Neural progenitor cell (in vitro differentiated cells): ENCODE measurements around the gene SUPT4H1. TPM values are rescaled to one million over a fixed set of nuclear protein-coding genes. Genes with fewer than 3 reads are reported as not detected.

Experiments
- DNase-seq: peaks from one replicate; pipeline ENCODE4 v3.0.0-alpha.2; 2016; ENCODE audit warnings: low spot score
- H2AFZ ChIP-seq: fragments of 200-600 bp; sonication (generic); replicated peaks from 2 replicates; pipeline ENCODE4 v1.6.1; 2016; ENCODE audit warnings: antibody characterized with exemption
- H3F3A ChIP-seq: fragments of 200-600 bp; sonication (generic); 2 replicates; pipeline ENCODE4 v1.6.1; 2016; ENCODE audit warnings: antibody characterized with exemption, low read depth
- H3K27ac ChIP-seq: fragments of 200-600 bp; sonication (generic); 2 replicates; pipeline ENCODE4 v1.5.1; 2016; ENCODE audit warnings: mild to moderate bottlenecking
- H3K27me3 ChIP-seq: fragments of 200-600 bp; sonication (generic); 2 replicates; pipeline ENCODE4 v1.6.1; 2016; ENCODE audit warnings: mild to moderate bottlenecking, moderate library complexity
- H3K36me3 ChIP-seq: fragments of 200-600 bp; sonication (generic); 2 replicates; pipeline ENCODE4 v1.5.1; 2016
- H3K4me1 ChIP-seq: fragments of 200-600 bp; sonication (generic); 2 replicates; pipeline ENCODE4 v1.6.1; 2016; ENCODE audit warnings: mixed run types
- H3K4me2 ChIP-seq: fragments of 200-600 bp; sonication (generic); 2 replicates; pipeline ENCODE4 v1.6.1; 2016
- H3K4me3 ChIP-seq: fragments of 200-600 bp; sonication (generic); 2 replicates; pipeline ENCODE4 v1.5.1; 2016
- H3K79me2 ChIP-seq: fragments of 200-600 bp; sonication (generic); 2 replicates; pipeline ENCODE4 v1.6.1; 2016; ENCODE audit warnings: low read depth
- H3K9ac ChIP-seq: fragments of 200-600 bp; sonication (generic); 2 replicates; pipeline ENCODE4 v1.6.1; 2016
- H3K9me3 ChIP-seq: fragments of 200-600 bp; sonication (generic); 2 replicates; pipeline ENCODE4 v1.5.1; 2016; ENCODE audit warnings: low read depth
- H4K20me1 ChIP-seq: fragments of 200-600 bp; sonication (generic); 2 replicates; pipeline ENCODE4 v1.6.1; 2016; ENCODE audit warnings: low read depth
- H3K27ac Mint-ChIP-seq: 3 replicates; pipeline ENCODE4 v1.8.0; 2021; ENCODE audit warnings: mixed read lengths
- H3K27me3 Mint-ChIP-seq: 2 replicates; pipeline ENCODE4 v1.8.0; 2022; ENCODE audit warnings: low read depth, mild to moderate bottlenecking, inconsistent platforms, moderate library complexity, mixed read lengths; ENCODE audit not compliant: insufficient read depth
- H3K36me3 Mint-ChIP-seq: 3 replicates; pipeline ENCODE4 v1.8.0; 2021; ENCODE audit warnings: mixed read lengths
- H3K4me1 Mint-ChIP-seq: 3 replicates; pipeline ENCODE4 v1.8.0; 2021; ENCODE audit warnings: mixed read lengths
- H3K4me3 Mint-ChIP-seq: 3 replicates; pipeline ENCODE4 v1.8.0; 2021; ENCODE audit warnings: mild to moderate bottlenecking, moderate library complexity, mixed read lengths
- H3K9me3 Mint-ChIP-seq: 3 replicates; pipeline ENCODE4 v1.8.0; 2020; ENCODE audit warnings: mixed read lengths
- CTCF ChIP-seq: fragments of 200-600 bp; sonication (generic); IDR thresholded peaks from 2 replicates; pipeline ENCODE4 v1.5.1; 2017; ENCODE audit warnings: antibody characterized with exemption, mild to moderate bottlenecking
- EZH2 ChIP-seq: fragments of 200-600 bp; sonication (generic); IDR thresholded peaks from 2 replicates; pipeline ENCODE4 v1.6.1; 2017; ENCODE audit warnings: antibody characterized with exemption, mild to moderate bottlenecking, moderate library complexity
- EZH2phosphoT487 ChIP-seq: fragments of 200-600 bp; sonication (generic); IDR thresholded peaks from 2 replicates; pipeline ENCODE4 v1.6.1; 2017; ENCODE audit warnings: antibody characterized with exemption
- total RNA-seq: library from RNA; depleted of rRNA; stranded (reverse); fragments of >200 nt; gene quantifications from 2 replicates; pipeline ENCODE4 v1.2.3, GENCODE V29; 2015; ENCODE audit warnings: low replicate concordance

Gene SUPT4H1
- total RNA-seq, 1 donor from 2014 or later: 103 TPM

DNA sequence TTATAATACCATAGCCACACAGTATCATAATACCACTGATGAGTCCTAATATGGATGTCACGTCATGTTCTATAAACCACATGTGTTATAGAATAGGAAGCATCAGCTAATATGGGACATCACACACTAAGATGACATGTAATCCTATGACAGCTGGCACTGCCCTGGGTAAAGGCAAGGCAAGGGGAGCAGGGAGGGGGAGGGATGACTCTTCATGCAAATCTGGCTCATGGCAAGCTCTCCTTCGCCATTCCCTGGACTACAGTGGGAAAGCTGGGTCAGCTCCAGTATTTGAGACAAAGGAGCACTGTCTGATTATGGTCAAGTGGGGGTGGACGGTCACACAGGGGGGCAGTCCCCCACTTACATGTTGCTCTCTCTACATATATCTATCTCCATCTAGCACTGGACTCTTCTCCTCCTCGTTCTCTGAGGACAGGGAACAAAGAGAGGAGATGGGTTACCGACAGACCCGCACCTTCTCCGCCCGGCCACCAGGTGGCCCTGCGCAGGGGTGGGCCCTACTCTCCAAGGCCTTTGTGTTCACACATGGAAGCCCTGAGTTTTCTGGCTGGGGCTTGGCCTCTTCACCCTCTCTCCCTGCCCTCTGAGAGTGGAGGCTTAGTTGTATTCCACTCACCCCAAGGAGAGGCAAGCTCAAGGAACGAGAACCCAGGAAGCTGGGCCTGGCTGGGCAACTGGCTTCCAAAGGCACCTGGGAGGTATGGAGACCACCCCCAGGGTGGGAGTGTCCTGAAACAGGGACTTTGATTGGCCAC, 47.8 kb downstream of the SUPT4H1 start:
- H3K4me3 Mint-ChIP-seq: no peak overlapping the region
- peak overlapping the region; percentile 59 for H2AFZ ChIP-seq

DNA sequence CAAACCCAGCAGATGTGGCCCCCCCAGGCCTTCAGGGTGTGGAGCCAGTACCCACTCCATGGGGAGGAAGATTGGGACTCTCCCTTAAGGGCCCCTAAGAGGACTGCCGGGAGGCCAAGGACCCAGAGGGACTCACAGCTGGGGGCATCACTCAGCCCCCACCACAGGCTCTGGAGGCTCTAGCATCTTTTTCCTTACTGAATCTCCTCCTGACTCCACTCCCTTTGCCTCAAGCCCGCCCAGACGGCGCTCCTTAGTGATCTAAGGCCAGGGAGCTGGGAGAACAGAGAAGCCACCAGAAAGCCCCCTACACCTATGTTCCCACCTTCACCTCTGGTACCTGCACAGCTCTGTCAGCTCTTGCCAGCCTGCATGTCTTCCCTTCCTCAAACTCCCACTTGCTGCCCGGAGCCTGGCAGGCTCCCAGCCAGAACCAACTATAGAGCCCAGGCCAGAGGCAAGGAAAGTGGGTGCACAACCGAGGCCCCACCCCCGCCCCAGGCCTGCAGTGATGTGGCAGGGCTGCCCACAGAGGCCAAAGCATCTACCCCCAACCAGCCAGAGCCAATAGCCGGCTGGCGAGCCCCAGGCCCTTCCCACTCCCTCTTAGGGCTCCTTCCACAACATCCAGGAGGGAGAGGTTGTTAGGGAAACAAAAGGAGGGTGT, 48.9 kb downstream of the SUPT4H1 start:
- Histone ChIP-seq H2AFZ (no peak overlapping the region), H3K9me3 (no peaks in the 10 kb centered on the region), H3K79me2 (no peaks in the 10 kb centered on the region), H3K4me2 (no peak overlapping the region), H3K36me3 (no peaks in the 10 kb centered on the region), H3K4me1 (no peaks in the 10 kb centered on the region), H4K20me1 (no peaks in the 10 kb centered on the region), H3K4me3 (no peak overlapping the region), H3K9ac (no peak overlapping the region), H3F3A (no peaks in the 10 kb centered on the region), H3K27me3 (no peaks in the 10 kb centered on the region), H3K27ac (no peak overlapping the region)
- no peak for TF ChIP-seq EZH2phosphoT487
- TF ChIP-seq CTCF: no peak
- TF ChIP-seq EZH2: no peak
- H3K27ac Mint-ChIP-seq: no peak overlapping the region
- H3K4me3 Mint-ChIP-seq: no peak overlapping the region
- peaks cover 15% of the 10 kb centered on the region for H3K4me1 Mint-ChIP-seq
- peaks cover 7% of the 10 kb centered on the region for H3K27me3 Mint-ChIP-seq
- H3K9me3 Mint-ChIP-seq: peaks cover 1% of the 10 kb centered on the region
- no peak for DNase-seq
- H3K36me3 Mint-ChIP-seq: no peaks in the 10 kb centered on the region

More for the DNA sequence above, 47.8 kb downstream of the SUPT4H1 start:
- Mint-ChIP-seq H3K4me1 (peaks cover 18% of the 10 kb centered on the region), H3K9me3 (no peaks in the 10 kb centered on the region), H3K27ac (no peak overlapping the region), H3K27me3 (peaks cover 9% of the 10 kb centered on the region), H3K36me3 (no peaks in the 10 kb centered on the region)
- peak; percentile 67 for DNase-seq
- no peak overlapping the region for H3K9ac ChIP-seq
- no peaks in the 10 kb centered on the region for H3K27me3 ChIP-seq
- no peak overlapping the region for H3K4me3 ChIP-seq
- H3K79me2 ChIP-seq: no peaks in the 10 kb centered on the region
- H3K36me3 ChIP-seq: no peaks in the 10 kb centered on the region
- no peaks in the 10 kb centered on the region for H3K9me3 ChIP-seq
- no peak overlapping the region for H3K4me2 ChIP-seq
- no peaks in the 10 kb centered on the region for H3K4me1 ChIP-seq
- H3K27ac ChIP-seq: no peak overlapping the region
- peak; percentile 73 for TF ChIP-seq CTCF
- TF ChIP-seq EZH2: no peak
- no peaks in the 10 kb centered on the region for H3F3A ChIP-seq
- H4K20me1 ChIP-seq: no peaks in the 10 kb centered on the region

GRCh38 chr17:58302171-58302918, 49.7 kb downstream of the SUPT4H1 start:
- Histone ChIP-seq H3K36me3 (no peaks in the 10 kb centered on the region), H3K9me3 (no peaks in the 10 kb centered on the region), H3F3A (no peaks in the 10 kb centered on the region), H4K20me1 (no peaks in the 10 kb centered on the region), H2AFZ (no peak overlapping the region), H3K4me3 (no peak overlapping the region), H3K4me2 (no peak overlapping the region), H3K9ac (no peak overlapping the region), H3K79me2 (no peaks in the 10 kb centered on the region), H3K4me1 (no peaks in the 10 kb centered on the region), H3K27ac (no peak overlapping the region), H3K27me3 (no peaks in the 10 kb centered on the region)
- Mint-ChIP-seq H3K9me3 (peaks cover 3% of the 10 kb centered on the region), H3K27ac (no peak overlapping the region), H3K4me1 (peaks cover 13% of the 10 kb centered on the region), H3K4me3 (no peak overlapping the region), H3K36me3 (no peaks in the 10 kb centered on the region), H3K27me3 (peaks cover 5% of the 10 kb centered on the region)
- no peak for DNase-seq
- TF ChIP-seq EZH2: no peak
- TF ChIP-seq EZH2phosphoT487: no peak
- TF ChIP-seq CTCF: no peak
